Right lobe of liver (tissue), 6 donors: ENCODE measurements around the gene POLL. TPM values are rescaled to one million over a fixed set of nuclear protein-coding genes. Genes with fewer than 3 reads are reported as not detected.

Source experiments
- ATAC-seq, 4 donors: fragments of 200-7000 bp; cut with Tn5 transposase; one replicate each; pipeline ENCODE4 v1.9.1; 2020; ENCODE audit warnings: mild to moderate bottlenecking in 4 of 4, moderate library complexity in 4 of 4
- DNase-seq, 3 donors: peaks; one replicate each; pipeline ENCODE4 v3.0.0-alpha.2; 2020
- H3K27ac ChIP-seq, 3 donors: fragments of 200-600 bp; one replicate each; pipeline ENCODE4 v1.8.0; 2022
- H3K27me3 ChIP-seq, 2 donors: fragments of 200-600 bp; one replicate each; pipeline ENCODE4 v1.8.0; 2022
- H3K36me3 ChIP-seq, 4 donors: fragments of 200-600 bp; sonication (generic) in 1 of 4; one replicate each; pipeline versions ENCODE4 v1.5.1 to v1.8.0; 2017 to 2022; ENCODE audit warnings: control low read depth in 1 of 4
- H3K4me1 ChIP-seq, 4 donors: fragments of 200-600 bp; sonication (generic) in 1 of 4; one replicate each; pipeline versions ENCODE4 v1.5.1 to v1.8.0; 2017 to 2022; ENCODE audit warnings: control low read depth in 1 of 4
- H3K4me3 ChIP-seq, 3 donors: fragments of 200-600 bp; one replicate each; pipeline ENCODE4 v1.8.0; 2022
- H3K9me3 ChIP-seq, 4 donors: fragments of 200-600 bp; sonication (generic) in 1 of 4; one replicate each; pipeline versions ENCODE4 v1.5.1 to v1.8.0; 2017 to 2022; ENCODE audit warnings: control low read depth in 1 of 4
- POLR2A ChIP-seq: fragments of 450-650 bp; IDR thresholded peaks from one replicate; pipeline ENCODE4 v1.6.1; 2017; ENCODE audit warnings: antibody characterized with exemption, mild to moderate bottlenecking
- whole genome bisulfite sequencing: methylation state at CpG from one replicate; pipeline ENCODE4 v1.1.6; 2018; ENCODE audit warnings: low coverage, low lambda C conversion rate; ENCODE audit not compliant: insufficient coverage; ENCODE audit errors: missing lambda C conversion rate; 5-methylcytosine and 5-hydroxymethylcytosine counted together
- intact Hi-C, 2 donors: fragments of 100-400 bp; cut with DNase I; formaldehyde crosslinking; loops; one replicate each; pipeline versions ENCODE4 v1.11.2 to v1.14.1; 2022
- total RNA-seq, 6 experiments: library from RNA; depleted of rRNA in 2 of 6; stranded (reverse); fragments of >200 nt in 2 of 6; fragmentation: NEBNext Ultra II Directional in 3 of 6; extraction: Animal tissue kit (Norgen Biotek cat#: 25700) in 3 of 6; gene quantifications; one replicate each; pipeline versions ENCODE4 v1.1.0 to v1.2.4, GENCODE V29; 2016 to 2023
- TF ChIP-seq, protein P1 (sequence below), 4 donors: fragments of 200-600 bp in 3 of 4; fragments of 450-650 bp in 1 of 4; IDR thresholded peaks; one replicate each; pipeline versions ENCODE4 v1.5.1 to v1.8.0; 2016 to 2022; ENCODE audit warnings: antibody characterized with exemption in 4 of 4, mild to moderate bottlenecking in 2 of 4
- donor health status: DM: no; HTN: yes; CAD: no.
- donor health status: DM: no; HTN: no; CAD: no.
- donor health status: DM: no; HTN: no; CAD: no.
- donor health status: DM: no; HTN: yes; CAD: no.
- donor health status: DM: no; HTN: yes; CAD: no.

The POLL gene
- total RNA-seq, 6 experiments from 2014 or later = 8.4 to 15.5 (median 13.2) TPM

GRCh38 chr10:101612872-101613271, 24.8 kb upstream of the POLL start:
- DNase-seq (no peak), ATAC-seq (no peak)
- no peaks in the 10 kb centered on the region for H3K9me3 ChIP-seq
- intact Hi-C loops = no loop called here
- WGBS = 72% methylated on average over 4 of the region's 10 CpGs
- peaks cover 0 to 18% (median 3%) of the 10 kb centered on the region in 4 donors for H3K36me3 ChIP-seq
- H3K4me3 ChIP-seq = no peak overlapping the region
- no peaks in the 10 kb centered on the region for H3K4me1 ChIP-seq
- H3K27me3 ChIP-seq = no peaks in the 10 kb centered on the region
- TF ChIP-seq, protein P1, sequence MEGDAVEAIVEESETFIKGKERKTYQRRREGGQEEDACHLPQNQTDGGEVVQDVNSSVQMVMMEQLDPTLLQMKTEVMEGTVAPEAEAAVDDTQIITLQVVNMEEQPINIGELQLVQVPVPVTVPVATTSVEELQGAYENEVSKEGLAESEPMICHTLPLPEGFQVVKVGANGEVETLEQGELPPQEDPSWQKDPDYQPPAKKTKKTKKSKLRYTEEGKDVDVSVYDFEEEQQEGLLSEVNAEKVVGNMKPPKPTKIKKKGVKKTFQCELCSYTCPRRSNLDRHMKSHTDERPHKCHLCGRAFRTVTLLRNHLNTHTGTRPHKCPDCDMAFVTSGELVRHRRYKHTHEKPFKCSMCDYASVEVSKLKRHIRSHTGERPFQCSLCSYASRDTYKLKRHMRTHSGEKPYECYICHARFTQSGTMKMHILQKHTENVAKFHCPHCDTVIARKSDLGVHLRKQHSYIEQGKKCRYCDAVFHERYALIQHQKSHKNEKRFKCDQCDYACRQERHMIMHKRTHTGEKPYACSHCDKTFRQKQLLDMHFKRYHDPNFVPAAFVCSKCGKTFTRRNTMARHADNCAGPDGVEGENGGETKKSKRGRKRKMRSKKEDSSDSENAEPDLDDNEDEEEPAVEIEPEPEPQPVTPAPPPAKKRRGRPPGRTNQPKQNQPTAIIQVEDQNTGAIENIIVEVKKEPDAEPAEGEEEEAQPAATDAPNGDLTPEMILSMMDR (IDR thresholded peaks at IDR 0.05) = no peak
- TF ChIP-seq POLR2A = no peak
- no peak overlapping the region for H3K27ac ChIP-seq

DNA sequence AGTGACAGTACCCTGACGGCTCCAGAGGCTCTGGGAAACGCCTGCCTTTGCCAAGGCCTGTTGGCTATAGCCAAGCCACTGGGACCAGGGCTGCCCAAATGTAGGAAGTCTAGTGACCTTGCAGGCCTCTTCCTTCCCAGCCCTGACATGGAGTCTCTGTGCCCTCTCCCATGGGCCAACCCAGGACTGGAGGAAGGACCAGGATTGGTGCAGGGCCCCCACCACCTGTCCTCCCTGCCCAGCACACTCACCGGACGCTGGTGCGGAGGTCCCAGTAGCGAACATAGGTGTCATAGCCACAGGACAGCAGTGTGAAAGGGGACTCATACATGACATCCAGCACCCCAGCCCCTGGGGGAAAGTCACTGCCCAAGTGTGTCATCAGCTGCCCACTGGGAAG, 24.0 kb upstream of the POLL start:
- no peak overlapping the region for H3K4me3 ChIP-seq
- H3K4me1 ChIP-seq = no peaks in the 10 kb centered on the region
- H3K27me3 ChIP-seq = no peaks in the 10 kb centered on the region
- no CpG with 5 or more reads among the region's 6 CpGs for WGBS
- intact Hi-C loops = no loop called here
- ATAC-seq = peak in 1 of 4 donors; percentile 5
- TF ChIP-seq, protein P1 (IDR thresholded peaks at IDR 0.05) = no peak
- no peak for TF ChIP-seq POLR2A
- H3K36me3 ChIP-seq = peaks cover 0 to 18% (median 3%) of the 10 kb centered on the region in 4 donors
- H3K9me3 ChIP-seq = no peaks in the 10 kb centered on the region
- no peak overlapping the region for H3K27ac ChIP-seq
- no peak for DNase-seq

GRCh38 chr10:101611096-101611905, 23.2 kb upstream of the POLL start:
- Histone ChIP-seq H3K36me3 (peaks cover 0 to 18% (median 3%) of the 10 kb centered on the region in 4 donors), H3K4me1 (no peaks in the 10 kb centered on the region), H3K27ac (no peak overlapping the region), H3K4me3 (no peak overlapping the region), H3K27me3 (no peaks in the 10 kb centered on the region), H3K9me3 (no peaks in the 10 kb centered on the region)
- 82% methylated on average over 9 of the region's 16 CpGs for WGBS
- TF ChIP-seq POLR2A = no peak
- TF ChIP-seq, protein P1 (IDR thresholded peaks at IDR 0.05) = no peak
- DNase-seq (no peak), ATAC-seq (no peak)
- intact Hi-C loops = no loop called here

DNA sequence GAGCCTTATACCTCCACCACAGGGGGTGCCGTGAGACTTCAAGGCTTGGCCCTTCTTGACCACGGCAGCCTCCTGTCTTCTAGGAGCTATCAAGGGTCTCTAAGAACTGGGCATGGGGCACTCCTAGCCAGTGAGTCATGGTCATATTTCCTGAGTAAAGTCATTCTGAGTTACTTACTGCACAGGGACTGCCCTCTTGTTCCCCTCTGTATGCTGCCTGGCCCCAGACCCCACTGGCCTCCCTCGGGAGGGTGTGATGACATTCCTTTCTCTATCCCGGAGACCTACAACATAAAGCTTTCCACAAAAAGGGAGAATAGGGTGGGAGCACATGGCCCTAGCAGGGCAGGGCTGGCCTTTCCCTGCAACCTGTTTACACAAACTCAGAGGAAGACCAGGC, 21.4 kb upstream of the POLL start:
- intact Hi-C loops = no loop called here
- 83% methylated on average over 1 of the region's 4 CpGs for WGBS
- no peak for TF ChIP-seq POLR2A
- TF ChIP-seq, protein P1 (IDR thresholded peaks at IDR 0.05) = no peak
- H3K9me3 ChIP-seq = no peaks in the 10 kb centered on the region
- DNase-seq (no peak), ATAC-seq (no peak)
- no peak overlapping the region for H3K27ac ChIP-seq
- no peaks in the 10 kb centered on the region for H3K4me1 ChIP-seq
- H3K27me3 ChIP-seq = no peaks in the 10 kb centered on the region
- peaks cover 0 to 18% (median 3%) of the 10 kb centered on the region in 4 donors for H3K36me3 ChIP-seq
- H3K4me3 ChIP-seq = no peak overlapping the region
